H9 (cell line): ENCODE data around the gene CDC14C. TPM values are rescaled to one million over a fixed set of nuclear protein-coding genes. Genes with fewer than 3 reads are reported as not detected.

Experiments
- DNase-seq: peaks from one replicate; pipeline ENCODE4 v3.0.0-alpha.2; 2017
- H2AFZ ChIP-seq: one replicate; pipeline ENCODE4 v1.6.1; 2013; ENCODE audit warnings: mild to moderate bottlenecking, low read length, control low read depth, moderate library complexity
- H2AK5ac ChIP-seq: 2 replicates; pipeline ENCODE4 v1.6.1; 2013; ENCODE audit warnings: low read length, control low read depth, mixed read lengths; ENCODE audit not compliant: insufficient read length
- H2BK120ac ChIP-seq: one replicate; pipeline ENCODE4 v1.6.1; 2013; ENCODE audit warnings: low read depth, mild to moderate bottlenecking, low read length, control low read depth, inconsistent platforms; ENCODE audit not compliant: poor library complexity, severe bottlenecking
- H2BK12ac ChIP-seq: 2 replicates; pipeline ENCODE4 v1.6.1; 2013; ENCODE audit warnings: low read length, control low read depth, mixed read lengths, low read depth; ENCODE audit not compliant: insufficient read length
- H2BK15ac ChIP-seq: 2 replicates; pipeline ENCODE4 v1.6.1; 2013; ENCODE audit warnings: low read depth, low read length, control low read depth
- H2BK20ac ChIP-seq: one replicate; pipeline ENCODE4 v1.6.1; 2013; ENCODE audit warnings: low read depth, mild to moderate bottlenecking, low read length, control low read depth, inconsistent platforms; ENCODE audit not compliant: poor library complexity, severe bottlenecking
- H2BK5ac ChIP-seq: 2 replicates; pipeline ENCODE4 v1.6.1; 2013; ENCODE audit warnings: low read length, control low read depth, mixed read lengths; ENCODE audit not compliant: insufficient read length
- H3K14ac ChIP-seq: 2 replicates; pipeline ENCODE4 v1.6.1; 2013; ENCODE audit warnings: low read length, control low read depth; ENCODE audit not compliant: insufficient read depth
- H3K18ac ChIP-seq: 2 replicates; pipeline ENCODE4 v1.6.1; 2013; ENCODE audit warnings: low read depth, mild to moderate bottlenecking, mixed read lengths, low read length, control low read depth; ENCODE audit not compliant: insufficient read length
- H3K23ac ChIP-seq: 2 replicates; pipeline ENCODE4 v1.6.1; 2013; ENCODE audit warnings: low read length, control low read depth, mixed read lengths, low read depth; ENCODE audit not compliant: insufficient read length
- H3K23me2 ChIP-seq: 2 replicates; pipeline ENCODE4 v1.6.1; 2013; ENCODE audit warnings: low read depth, mild to moderate bottlenecking, mixed read lengths, low read length, control low read depth; ENCODE audit not compliant: insufficient read length, poor library complexity, severe bottlenecking
- H3K27ac ChIP-seq: 2 replicates; pipeline ENCODE4 v1.5.1; 2013; ENCODE audit warnings: low read length, control low read depth, mixed read lengths, low read depth; ENCODE audit not compliant: insufficient read length
- H3K27me3 ChIP-seq: 2 replicates; pipeline ENCODE4 v1.6.1; 2013; ENCODE audit warnings: low read length, control low read depth, inconsistent platforms; ENCODE audit not compliant: insufficient read depth
- H3K4ac ChIP-seq: 2 replicates; pipeline ENCODE4 v1.6.1; 2013; ENCODE audit warnings: low read depth, mild to moderate bottlenecking, control low read depth, inconsistent platforms, low read length, moderate library complexity
- H3K4me1 ChIP-seq: 2 replicates; pipeline ENCODE4 v1.6.1; 2013; ENCODE audit warnings: low read length, control low read depth, inconsistent platforms; ENCODE audit not compliant: insufficient read depth
- H3K4me2 ChIP-seq: 2 replicates; pipeline ENCODE4 v1.6.1; 2013; ENCODE audit warnings: low read length, control low read depth, mixed read lengths; ENCODE audit not compliant: insufficient read length, insufficient read depth
- H3K56ac ChIP-seq: 2 replicates; pipeline ENCODE4 v1.6.1; 2013; ENCODE audit warnings: low read depth, mild to moderate bottlenecking, mixed read lengths, low read length, control low read depth; ENCODE audit not compliant: insufficient read length
- H3K79me1 ChIP-seq: 2 replicates; pipeline ENCODE4 v1.6.1; 2013; ENCODE audit warnings: low read depth, mild to moderate bottlenecking, moderate library complexity, low read length, control low read depth, inconsistent platforms; ENCODE audit not compliant: insufficient read depth, poor library complexity, severe bottlenecking
- H3K79me2 ChIP-seq: 2 replicates; pipeline ENCODE4 v1.6.1; 2013; ENCODE audit warnings: low read length, control low read depth, inconsistent platforms; ENCODE audit not compliant: insufficient read depth
- H3K9ac ChIP-seq: 2 replicates; pipeline ENCODE4 v1.6.1; 2013; ENCODE audit warnings: low read length, control low read depth, mixed read lengths; ENCODE audit not compliant: insufficient read length; ENCODE audit errors: extremely low read depth
- H3K9me3 ChIP-seq: one replicate; pipeline ENCODE4 v1.6.1; 2013; ENCODE audit warnings: low read depth, low read length, inconsistent platforms; ENCODE audit not compliant: control insufficient read depth
- H3T11ph ChIP-seq: one replicate; pipeline ENCODE4 v1.6.1; 2013; ENCODE audit warnings: mild to moderate bottlenecking, low read length, control low read depth, inconsistent platforms
- H4K20me1 ChIP-seq: one replicate; pipeline ENCODE4 v1.6.1; 2013; ENCODE audit not compliant: control insufficient read depth, insufficient read length, insufficient read depth
- H4K5ac ChIP-seq: 2 replicates; pipeline ENCODE4 v1.6.1; 2013; ENCODE audit warnings: low read depth, mild to moderate bottlenecking, mixed read lengths, low read length, control low read depth; ENCODE audit not compliant: insufficient read length
- H4K8ac ChIP-seq: replicated peaks from 2 replicates; pipeline ENCODE4 v1.6.1; 2013; ENCODE audit warnings: low read length, control low read depth, mixed read lengths, low read depth; ENCODE audit not compliant: insufficient read length
- H4K91ac ChIP-seq: 2 replicates; pipeline ENCODE4 v1.6.1; 2013; ENCODE audit warnings: low read depth, mild to moderate bottlenecking, moderate library complexity, mixed read lengths, low read length, control low read depth; ENCODE audit not compliant: insufficient read length
- H3K27ac Mint-ChIP-seq, 3 experiments: 2 replicates in 2 of 3; 3 replicates in 1 of 3; pipeline ENCODE4 v1.8.0; 2020 to 2021; ENCODE audit warnings: mixed read lengths in 3 of 3, mild to moderate bottlenecking in 1 of 3, moderate library complexity in 1 of 3
- H3K27me3 Mint-ChIP-seq: 2 replicates; pipeline ENCODE4 v1.8.0; 2021; ENCODE audit warnings: low read depth, mild to moderate bottlenecking, moderate library complexity, mixed read lengths
- H3K36me3 Mint-ChIP-seq, 3 experiments: 2 replicates in 2 of 3; 3 replicates in 1 of 3; pipeline ENCODE4 v1.8.0; 2020 to 2021; ENCODE audit warnings: low read depth in 3 of 3, mixed read lengths in 3 of 3; ENCODE audit not compliant: insufficient read depth in 1 of 3
- H3K4me1 Mint-ChIP-seq, 2 experiments: 2 replicates each; pipeline ENCODE4 v1.8.0; 2020; ENCODE audit warnings: mixed read lengths in 2 of 2
- H3K4me3 Mint-ChIP-seq, 2 experiments: 2 replicates in 1 of 2; 3 replicates in 1 of 2; pipeline ENCODE4 v1.8.0; 2020 to 2021; ENCODE audit warnings: mild to moderate bottlenecking in 2 of 2, mixed read lengths in 2 of 2, moderate library complexity in 1 of 2
- H3K9me3 Mint-ChIP-seq, 2 experiments: 2 replicates in 1 of 2; 3 replicates in 1 of 2; pipeline ENCODE4 v1.8.0; 2020; ENCODE audit warnings: mild to moderate bottlenecking in 2 of 2, mixed read lengths in 2 of 2, moderate library complexity in 1 of 2
- CTCF ChIP-seq: fragments of 200-600 bp; sonication (generic); conservative IDR thresholded peaks from 3 replicates; pipeline ENCODE4 v1.8.0; 2021; ENCODE audit warnings: antibody characterized with exemption, mild to moderate bottlenecking
- WGBS: extraction: QIAGEN DNeasy Blood & Tissue Kit; methylation state at CpG from one replicate; pipeline ENCODE4 v1.1.7; 2013; ENCODE audit warnings: missing lambda C conversion rate, low lambda C conversion rate, mixed read lengths; ENCODE audit not compliant: insufficient read length; ENCODE audit errors: extremely low coverage; 5-methylcytosine and 5-hydroxymethylcytosine counted together
- total RNA-seq: library from RNA; stranded (reverse); gene quantifications from 2 replicates; pipeline ENCODE4 v1.2.1, GENCODE V29; 2021

The CDC14C gene
- total RNA-seq, 1 experiment from 2014 or later, result not detected

DNA sequence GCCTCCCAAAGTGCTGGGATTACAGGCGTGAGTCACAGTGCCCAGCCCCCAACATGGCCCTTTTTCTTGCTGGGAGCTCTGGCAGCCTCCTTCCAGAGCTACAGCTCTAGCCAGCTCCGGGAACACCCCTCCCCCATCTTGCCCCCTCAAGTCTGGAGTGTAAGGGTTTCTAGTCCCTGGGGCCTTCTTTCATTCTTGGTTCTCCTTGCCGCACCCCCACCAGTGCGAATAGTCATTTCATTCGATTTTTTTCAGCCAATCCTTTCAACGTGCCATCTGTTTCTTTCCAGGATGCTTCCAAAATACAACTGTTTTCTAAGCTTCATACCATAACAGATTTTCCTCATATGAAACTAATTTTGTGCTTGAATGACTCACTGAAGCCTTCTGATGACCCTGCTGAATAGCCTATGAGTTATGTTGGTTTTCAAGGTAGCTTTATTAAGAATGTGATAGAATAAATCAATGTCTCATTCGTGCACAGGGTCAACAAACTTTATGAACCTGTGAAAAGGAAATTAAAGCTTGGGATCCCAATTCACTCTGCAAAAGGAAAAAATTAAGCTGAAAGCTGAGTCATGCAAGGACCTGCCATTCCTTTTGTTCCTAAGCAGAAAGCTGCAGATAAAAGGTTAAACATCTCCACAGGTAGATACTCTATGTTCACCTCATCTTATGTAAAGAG, 38.6 kb downstream of the CDC14C start:
- DNase-seq, result no peak

More for the DNA sequence above, 38.6 kb downstream of the CDC14C start:
- H3K27ac Mint-ChIP-seq, result peak overlapping the region in 1 of 3 experiments; percentile 53; a peak in 1 of 7 replicates
- no peak overlapping the region for H2BK12ac ChIP-seq
- H3K4me1 ChIP-seq, result no peaks in the 10 kb centered on the region
- H3K4me3 Mint-ChIP-seq, result no peak overlapping the region
- no peak overlapping the region for H4K5ac ChIP-seq
- H3T11ph ChIP-seq, result no peak overlapping the region
- H3K27me3 ChIP-seq, result no peaks in the 10 kb centered on the region
- H3K27ac ChIP-seq, result no peak overlapping the region
- H3K14ac ChIP-seq, result no peak overlapping the region
- H3K4me1 Mint-ChIP-seq, result peaks cover 7 to 21% of the 10 kb centered on the region in 2 experiments
- H3K23me2 ChIP-seq, result no peaks in the 10 kb centered on the region
- H3K79me2 ChIP-seq, result no peaks in the 10 kb centered on the region
- H2BK15ac ChIP-seq, result no peak overlapping the region
- TF ChIP-seq CTCF, result no peak
- no peaks in the 10 kb centered on the region for H4K20me1 ChIP-seq
- H3K9ac ChIP-seq, result no peak overlapping the region
- WGBS, result no CpG with 5 or more reads among the region's 7 CpGs
- H2BK20ac ChIP-seq, result no peak overlapping the region
- no peak overlapping the region for H3K56ac ChIP-seq
- no peaks in the 10 kb centered on the region; a peak in 1 of 5 replicates for H3K9me3 Mint-ChIP-seq
- no peak overlapping the region for H2AK5ac ChIP-seq
- H4K91ac ChIP-seq, result no peak overlapping the region
- H2AFZ ChIP-seq, result no peak overlapping the region
- no peak overlapping the region for H3K4ac ChIP-seq
- no peak overlapping the region for H4K8ac ChIP-seq
- H3K79me1 ChIP-seq, result no peaks in the 10 kb centered on the region
- no peak overlapping the region for H3K23ac ChIP-seq
- H3K18ac ChIP-seq, result no peak overlapping the region
- no peaks in the 10 kb centered on the region for H3K27me3 Mint-ChIP-seq
- H2BK5ac ChIP-seq, result no peak overlapping the region
- no peaks in the 10 kb centered on the region for H3K36me3 Mint-ChIP-seq
- H3K9me3 ChIP-seq, result no peaks in the 10 kb centered on the region
- no peak overlapping the region for H3K4me2 ChIP-seq
- H2BK120ac ChIP-seq, result no peak overlapping the region
